ENCODE results near the gene SKIC2.

DNA sequence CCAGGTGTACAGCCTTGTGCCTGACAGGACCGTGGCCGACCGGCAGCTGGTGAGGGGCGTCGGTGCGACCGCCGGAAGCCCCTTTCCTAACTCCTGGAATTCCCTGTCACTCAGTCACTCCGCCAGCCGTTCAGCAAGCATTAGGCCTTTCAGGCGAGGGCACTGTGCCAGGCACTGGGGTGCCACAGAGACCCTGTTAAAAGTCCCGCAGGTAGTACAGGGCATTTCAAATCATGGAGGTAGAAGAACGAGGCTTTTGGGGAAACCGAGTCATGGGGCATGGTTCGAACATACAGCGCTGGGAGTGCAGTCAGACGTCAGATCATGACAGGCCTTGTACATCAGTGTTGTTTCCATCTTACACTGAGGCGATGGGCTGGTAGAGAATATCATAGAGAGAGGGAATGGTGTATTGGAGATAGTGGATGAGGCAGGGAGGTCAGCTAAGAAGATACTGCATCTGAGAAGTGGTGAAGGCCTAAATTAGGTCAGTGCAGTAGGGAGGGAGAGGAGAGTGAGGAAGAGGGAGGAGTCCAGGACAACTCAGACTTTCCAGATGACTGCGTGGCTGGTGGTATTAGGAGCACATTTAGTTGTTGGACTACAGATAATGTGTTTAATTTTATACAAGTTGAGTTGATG, 13.9 kb downstream of the SKIC2 start:
- TF ChIP-seq, protein P1, sequence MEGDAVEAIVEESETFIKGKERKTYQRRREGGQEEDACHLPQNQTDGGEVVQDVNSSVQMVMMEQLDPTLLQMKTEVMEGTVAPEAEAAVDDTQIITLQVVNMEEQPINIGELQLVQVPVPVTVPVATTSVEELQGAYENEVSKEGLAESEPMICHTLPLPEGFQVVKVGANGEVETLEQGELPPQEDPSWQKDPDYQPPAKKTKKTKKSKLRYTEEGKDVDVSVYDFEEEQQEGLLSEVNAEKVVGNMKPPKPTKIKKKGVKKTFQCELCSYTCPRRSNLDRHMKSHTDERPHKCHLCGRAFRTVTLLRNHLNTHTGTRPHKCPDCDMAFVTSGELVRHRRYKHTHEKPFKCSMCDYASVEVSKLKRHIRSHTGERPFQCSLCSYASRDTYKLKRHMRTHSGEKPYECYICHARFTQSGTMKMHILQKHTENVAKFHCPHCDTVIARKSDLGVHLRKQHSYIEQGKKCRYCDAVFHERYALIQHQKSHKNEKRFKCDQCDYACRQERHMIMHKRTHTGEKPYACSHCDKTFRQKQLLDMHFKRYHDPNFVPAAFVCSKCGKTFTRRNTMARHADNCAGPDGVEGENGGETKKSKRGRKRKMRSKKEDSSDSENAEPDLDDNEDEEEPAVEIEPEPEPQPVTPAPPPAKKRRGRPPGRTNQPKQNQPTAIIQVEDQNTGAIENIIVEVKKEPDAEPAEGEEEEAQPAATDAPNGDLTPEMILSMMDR (IDR thresholded peaks at IDR 0.05): no peak
- TF ChIP-seq POLR2A (IDR thresholded peaks at IDR 0.05): no peak
